WTC11 (cell line): ENCODE data around the gene MOB3C. TPM values are rescaled to one million over a fixed set of nuclear protein-coding genes. Genes with fewer than 3 reads are reported as not detected.

Experiments used
- ATAC-seq: fragments of 200-7000 bp; cut with Tn5 transposase; 2 replicates; pipeline ENCODE4 v1.10.0; 2021; ENCODE audit warnings: mild to moderate bottlenecking, moderate library complexity
- CTCF ChIA-PET: fragments of 300-600 bp; sonication (Branson Sonifier 250); formaldehyde crosslinking; loops from one replicate; lab custom pipeline; 2021; ENCODE audit warnings: antibody characterized with exemption; lab: Charles Lee
- POLR2A ChIA-PET: fragments of 350-600 bp; sonication (Branson Sonifier 250); formaldehyde crosslinking; loops from one replicate; lab custom pipeline; 2021; ENCODE audit warnings: antibody characterized with exemption; lab: Charles Lee
- DNase-seq: peaks from one replicate; pipeline ENCODE4 v3.0.0; 2021; ENCODE audit warnings: low spot score
- H3K27ac Mint-ChIP-seq: 2 replicates; pipeline ENCODE4 v1.8.0; 2021; ENCODE audit warnings: mixed read lengths
- H3K27me3 Mint-ChIP-seq: 2 replicates; pipeline ENCODE4 v1.8.0; 2021; ENCODE audit warnings: low read depth, mild to moderate bottlenecking, moderate library complexity, mixed read lengths
- H3K36me3 Mint-ChIP-seq: 2 replicates; pipeline ENCODE4 v1.8.0; 2021; ENCODE audit warnings: mixed read lengths
- H3K4me1 Mint-ChIP-seq: 2 replicates; pipeline ENCODE4 v1.8.0; 2022; ENCODE audit warnings: mixed read lengths
- H3K4me3 Mint-ChIP-seq: 2 replicates; pipeline ENCODE4 v1.8.0; 2021; ENCODE audit warnings: mild to moderate bottlenecking, moderate library complexity, mixed read lengths
- H3K9me3 Mint-ChIP-seq: 2 replicates; pipeline ENCODE4 v1.8.0; 2021; ENCODE audit warnings: mixed read lengths
- CBFB ChIP-seq: sonication (generic); formaldehyde crosslinking; IDR thresholded peaks from 2 replicates; pipeline ENCODE4 v1.8.1; 2022; ENCODE audit warnings: mild to moderate bottlenecking, low read depth, missing genetic modification reagents
- CREM ChIP-seq: sonication (generic); formaldehyde crosslinking; IDR thresholded peaks from 2 replicates; pipeline ENCODE4 v1.8.1; 2022; ENCODE audit warnings: mild to moderate bottlenecking, missing genetic modification reagents, moderate library complexity
- ESRRA ChIP-seq: sonication (generic); formaldehyde crosslinking; IDR thresholded peaks from 2 replicates; pipeline ENCODE4 v1.8.1; 2022; ENCODE audit warnings: mild to moderate bottlenecking, missing genetic modification reagents, borderline replicate concordance
- FOXJ3 ChIP-seq: sonication (generic); formaldehyde crosslinking; IDR thresholded peaks from 2 replicates; pipeline ENCODE4 v1.9.0; 2021; ENCODE audit warnings: missing genetic modification reagents, mild to moderate bottlenecking, borderline replicate concordance
- IRF2 ChIP-seq: sonication (generic); formaldehyde crosslinking; IDR thresholded peaks from 2 replicates; pipeline ENCODE4 v1.8.0; 2022; ENCODE audit warnings: low read depth, missing genetic modification reagents, borderline replicate concordance
- MXD4 ChIP-seq: fragments of 250-450 bp; sonication (Bioruptor Pico); IDR thresholded peaks from 2 replicates; pipeline ENCODE4 v1.8.0; 2021; ENCODE audit warnings: mild to moderate bottlenecking, moderate library complexity, borderline replicate concordance
- OVOL2 ChIP-seq: fragments of 250-450 bp; sonication (Bioruptor Pico); IDR thresholded peaks from 2 replicates; pipeline ENCODE4 v1.9.0; 2021; ENCODE audit warnings: mild to moderate bottlenecking, borderline replicate concordance
- PRRX2 ChIP-seq: fragments of 250-450 bp; sonication (Bioruptor Pico); IDR thresholded peaks from 2 replicates; pipeline ENCODE4 v1.8.0; 2021; ENCODE audit warnings: mild to moderate bottlenecking
- TP53 ChIP-seq: sonication (generic); formaldehyde crosslinking; IDR thresholded peaks from 2 replicates; pipeline ENCODE4 v1.8.1; 2023; ENCODE audit warnings: mild to moderate bottlenecking, missing genetic modification reagents
- ZNF138 ChIP-seq: sonication (generic); formaldehyde crosslinking; conservative IDR thresholded peaks from 2 replicates; pipeline ENCODE4 v1.8.1; 2022; ENCODE audit warnings: mild to moderate bottlenecking, moderate library complexity, missing genetic modification reagents
- ZNF263 ChIP-seq: sonication (generic); formaldehyde crosslinking; IDR thresholded peaks from 2 replicates; pipeline ENCODE4 v1.8.1; 2022; ENCODE audit warnings: low read depth, mild to moderate bottlenecking, moderate library complexity, missing genetic modification reagents
- ZNF317 ChIP-seq: sonication (generic); formaldehyde crosslinking; IDR thresholded peaks from 2 replicates; pipeline ENCODE4 v1.8.1; 2023; ENCODE audit warnings: low read depth, mild to moderate bottlenecking, moderate library complexity, missing genetic modification reagents, borderline replicate concordance
- total RNA-seq: library from RNA; stranded (reverse); gene quantifications from 3 replicates; pipeline ENCODE4 v1.2.3, GENCODE V29; 2021
- TF ChIP-seq, protein P1 (sequence below): sonication (generic); formaldehyde crosslinking; IDR thresholded peaks from 2 replicates; pipeline ENCODE4 v1.8.1; 2022; ENCODE audit warnings: low read depth, mild to moderate bottlenecking, moderate library complexity, missing genetic modification reagents, borderline replicate concordance
- TF ChIP-seq, protein P2 (sequence below): fragments of 250-450 bp; sonication (Bioruptor Pico); conservative IDR thresholded peaks from 2 replicates; pipeline ENCODE4 v1.9.0; 2021; ENCODE audit warnings: mild to moderate bottlenecking
- TF ChIP-seq, protein P3 (sequence below): sonication (generic); formaldehyde crosslinking; IDR thresholded peaks from 2 replicates; pipeline ENCODE4 v1.8.1; 2023; ENCODE audit warnings: mild to moderate bottlenecking, missing genetic modification reagents, moderate library complexity
- TF ChIP-seq, protein P4 (sequence below): fragments of 250-450 bp; sonication (Bioruptor Pico); IDR thresholded peaks from 2 replicates; pipeline ENCODE4 v1.9.0; 2021; ENCODE audit warnings: mild to moderate bottlenecking
- TF ChIP-seq, protein P5 (sequence below): sonication (generic); formaldehyde crosslinking; IDR thresholded peaks from 2 replicates; pipeline ENCODE4 v1.8.0; 2022; ENCODE audit warnings: mild to moderate bottlenecking, missing genetic modification reagents
- TF ChIP-seq, protein P6 (sequence below): sonication (generic); formaldehyde crosslinking; IDR thresholded peaks from 2 replicates; pipeline ENCODE4 v1.8.1; 2022; ENCODE audit warnings: low read depth, missing genetic modification reagents, borderline replicate concordance
- TF ChIP-seq, protein P7 (sequence below): fragments of 250-450 bp; sonication (Bioruptor Pico); IDR thresholded peaks from 2 replicates; pipeline ENCODE4 v1.9.0; 2021; ENCODE audit warnings: moderate library complexity, mild to moderate bottlenecking, inconsistent platforms, borderline replicate concordance
- TF ChIP-seq, protein P8 (sequence below): fragments of 250-450 bp; sonication (Bioruptor Pico); IDR thresholded peaks from 2 replicates; pipeline ENCODE4 v2.1.2; 2022; ENCODE audit warnings: mild to moderate bottlenecking, moderate library complexity
- TF ChIP-seq, protein P9 (sequence below): sonication (generic); formaldehyde crosslinking; conservative IDR thresholded peaks from 2 replicates; pipeline ENCODE4 v1.8.1; 2022; ENCODE audit warnings: mild to moderate bottlenecking, missing genetic modification reagents

Gene MOB3C
- total RNA-seq, 1 experiment from 2014 or later, result 3.1 TPM

DNA sequence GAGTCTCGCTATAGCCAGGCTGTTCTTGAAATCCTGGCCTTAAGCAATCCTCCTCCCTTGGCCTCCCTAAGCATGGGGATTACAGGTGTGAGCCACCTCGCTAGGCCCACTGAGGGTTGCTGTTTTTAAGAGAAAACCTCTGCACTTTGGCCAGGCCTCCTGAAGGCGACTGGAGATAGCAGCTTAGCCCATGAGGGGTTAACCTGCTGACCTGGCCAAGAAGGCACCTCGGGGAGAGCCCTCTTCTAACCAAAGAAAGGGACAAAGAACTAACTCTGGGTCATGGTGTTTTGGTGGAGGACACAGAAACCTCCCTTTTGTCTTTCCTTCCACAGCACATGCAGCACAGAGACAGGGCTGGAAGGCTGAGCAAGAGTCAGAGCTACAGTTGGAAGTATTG, 47.5 kb downstream of the MOB3C start:
- peaks cover 11% of the 10 kb centered on the region; the same call in 1 of the 2 replicates for H3K4me1 Mint-ChIP-seq

DNA sequence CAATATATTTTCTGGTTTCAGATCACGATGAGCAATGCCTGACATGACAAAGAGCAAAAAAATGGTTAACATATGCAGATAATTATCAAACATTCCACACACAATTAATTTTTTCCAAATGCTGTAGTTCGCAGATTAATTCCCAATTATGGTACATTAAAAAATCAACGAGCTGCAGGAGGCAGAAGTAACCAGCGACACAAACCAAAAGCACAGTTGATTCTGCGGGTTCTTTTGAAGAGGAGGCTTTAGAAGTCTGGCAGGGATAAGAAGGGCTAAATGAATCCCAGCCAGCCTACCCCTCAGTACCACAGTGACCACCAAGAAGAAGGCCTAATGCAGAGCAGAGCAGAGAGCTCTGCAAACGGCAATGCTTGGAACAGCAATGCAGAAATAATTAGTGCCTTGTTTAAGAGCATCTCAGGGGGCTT, 48.1 kb downstream of the MOB3C start:
- CTCF ChIA-PET, result interaction anchor here (1.3 kb wide), 1 partner anchor 36 kb away, joined by 4 read pairs; the partner anchor contains the start of gene MKNK1
- ATAC-seq (no peak), DNase-seq (no peak)
- Mint-ChIP-seq H3K4me1 (peaks cover 11% of the 10 kb centered on the region; the same call in 1 of the 2 replicates), H3K9me3 (no peaks in the 10 kb centered on the region), H3K36me3 (peaks cover 6% of the 10 kb centered on the region), H3K27ac (no peak overlapping the region), H3K27me3 (no peaks in the 10 kb centered on the region), H3K4me3 (no peak overlapping the region)
- POLR2A ChIA-PET, result interaction anchor here (1.2 kb wide), 1 partner anchor 10 kb away, joined by 3 read pairs; no protein-coding TSS in a partner anchor
- TF ChIP-seq, protein P1, sequence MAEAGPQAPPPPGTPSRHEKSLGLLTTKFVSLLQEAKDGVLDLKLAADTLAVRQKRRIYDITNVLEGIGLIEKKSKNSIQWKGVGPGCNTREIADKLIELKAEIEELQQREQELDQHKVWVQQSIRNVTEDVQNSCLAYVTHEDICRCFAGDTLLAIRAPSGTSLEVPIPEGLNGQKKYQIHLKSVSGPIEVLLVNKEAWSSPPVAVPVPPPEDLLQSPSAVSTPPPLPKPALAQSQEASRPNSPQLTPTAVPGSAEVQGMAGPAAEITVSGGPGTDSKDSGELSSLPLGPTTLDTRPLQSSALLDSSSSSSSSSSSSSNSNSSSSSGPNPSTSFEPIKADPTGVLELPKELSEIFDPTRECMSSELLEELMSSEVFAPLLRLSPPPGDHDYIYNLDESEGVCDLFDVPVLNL, result no peak
- TF ChIP-seq ESRRA (CRISPR knock-in tag) (no peak), TP53 (CRISPR knock-in tag) (no peak), ZNF263 (CRISPR knock-in tag) (no peak), CBFB (CRISPR knock-in tag) (no peak), ZNF317 (CRISPR knock-in tag) (no peak)
- TF ChIP-seq, protein P2, sequence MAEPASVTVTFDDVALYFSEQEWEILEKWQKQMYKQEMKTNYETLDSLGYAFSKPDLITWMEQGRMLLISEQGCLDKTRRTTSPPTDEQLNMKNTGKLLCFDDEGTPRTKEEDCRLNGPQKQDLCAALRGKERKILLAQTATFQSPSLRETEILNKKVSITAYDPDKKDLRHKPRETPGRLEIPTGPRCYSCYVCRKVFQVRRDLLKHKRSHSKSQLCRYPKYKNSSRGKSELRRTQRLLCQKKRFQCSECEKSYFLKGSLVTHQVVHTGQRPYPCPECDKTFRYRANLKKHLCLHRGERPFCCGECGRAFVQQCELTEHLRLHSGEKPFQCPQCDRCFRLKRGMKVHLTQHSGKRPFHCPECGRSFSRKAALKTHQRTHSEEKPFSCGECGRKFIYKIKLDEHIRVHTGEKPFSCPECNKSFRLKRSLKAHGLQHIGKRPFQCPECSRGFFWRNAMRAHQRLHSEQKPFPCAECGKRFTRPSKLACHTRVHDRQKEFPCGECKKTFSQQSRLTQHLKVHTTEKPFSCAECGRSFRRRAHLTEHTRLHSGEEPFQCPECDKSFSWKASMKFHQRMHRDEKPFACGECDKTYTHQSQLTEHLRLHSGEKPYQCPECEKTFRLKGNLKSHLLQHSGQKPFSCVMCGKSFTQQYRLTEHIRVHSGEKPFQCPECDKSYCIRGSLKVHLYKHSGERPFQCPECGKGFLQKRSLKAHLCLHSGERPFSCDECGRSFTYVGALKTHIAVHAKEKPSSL (CRISPR knock-in tag), result no peak
- TF ChIP-seq, all 79 proteins: peak for 0

More for the DNA sequence above, 47.5 kb downstream of the MOB3C start:
- no peak for ATAC-seq
- H3K9me3 Mint-ChIP-seq, result no peaks in the 10 kb centered on the region
- DNase-seq, result no peak
- TF ChIP-seq IRF2, result no peak
- TF ChIP-seq, protein P3, sequence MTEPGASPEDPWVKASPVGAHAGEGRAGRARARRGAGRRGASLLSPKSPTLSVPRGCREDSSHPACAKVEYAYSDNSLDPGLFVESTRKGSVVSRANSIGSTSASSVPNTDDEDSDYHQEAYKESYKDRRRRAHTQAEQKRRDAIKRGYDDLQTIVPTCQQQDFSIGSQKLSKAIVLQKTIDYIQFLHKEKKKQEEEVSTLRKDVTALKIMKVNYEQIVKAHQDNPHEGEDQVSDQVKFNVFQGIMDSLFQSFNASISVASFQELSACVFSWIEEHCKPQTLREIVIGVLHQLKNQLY (CRISPR knock-in tag), result no peak
- TF ChIP-seq, protein P4, sequence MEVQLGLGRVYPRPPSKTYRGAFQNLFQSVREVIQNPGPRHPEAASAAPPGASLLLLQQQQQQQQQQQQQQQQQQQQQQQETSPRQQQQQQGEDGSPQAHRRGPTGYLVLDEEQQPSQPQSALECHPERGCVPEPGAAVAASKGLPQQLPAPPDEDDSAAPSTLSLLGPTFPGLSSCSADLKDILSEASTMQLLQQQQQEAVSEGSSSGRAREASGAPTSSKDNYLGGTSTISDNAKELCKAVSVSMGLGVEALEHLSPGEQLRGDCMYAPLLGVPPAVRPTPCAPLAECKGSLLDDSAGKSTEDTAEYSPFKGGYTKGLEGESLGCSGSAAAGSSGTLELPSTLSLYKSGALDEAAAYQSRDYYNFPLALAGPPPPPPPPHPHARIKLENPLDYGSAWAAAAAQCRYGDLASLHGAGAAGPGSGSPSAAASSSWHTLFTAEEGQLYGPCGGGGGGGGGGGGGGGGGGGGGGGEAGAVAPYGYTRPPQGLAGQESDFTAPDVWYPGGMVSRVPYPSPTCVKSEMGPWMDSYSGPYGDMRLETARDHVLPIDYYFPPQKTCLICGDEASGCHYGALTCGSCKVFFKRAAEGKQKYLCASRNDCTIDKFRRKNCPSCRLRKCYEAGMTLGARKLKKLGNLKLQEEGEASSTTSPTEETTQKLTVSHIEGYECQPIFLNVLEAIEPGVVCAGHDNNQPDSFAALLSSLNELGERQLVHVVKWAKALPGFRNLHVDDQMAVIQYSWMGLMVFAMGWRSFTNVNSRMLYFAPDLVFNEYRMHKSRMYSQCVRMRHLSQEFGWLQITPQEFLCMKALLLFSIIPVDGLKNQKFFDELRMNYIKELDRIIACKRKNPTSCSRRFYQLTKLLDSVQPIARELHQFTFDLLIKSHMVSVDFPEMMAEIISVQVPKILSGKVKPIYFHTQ (CRISPR knock-in tag), result no peak
- no peak for TF ChIP-seq ZNF317 (CRISPR knock-in tag)
- TF ChIP-seq, protein P5, sequence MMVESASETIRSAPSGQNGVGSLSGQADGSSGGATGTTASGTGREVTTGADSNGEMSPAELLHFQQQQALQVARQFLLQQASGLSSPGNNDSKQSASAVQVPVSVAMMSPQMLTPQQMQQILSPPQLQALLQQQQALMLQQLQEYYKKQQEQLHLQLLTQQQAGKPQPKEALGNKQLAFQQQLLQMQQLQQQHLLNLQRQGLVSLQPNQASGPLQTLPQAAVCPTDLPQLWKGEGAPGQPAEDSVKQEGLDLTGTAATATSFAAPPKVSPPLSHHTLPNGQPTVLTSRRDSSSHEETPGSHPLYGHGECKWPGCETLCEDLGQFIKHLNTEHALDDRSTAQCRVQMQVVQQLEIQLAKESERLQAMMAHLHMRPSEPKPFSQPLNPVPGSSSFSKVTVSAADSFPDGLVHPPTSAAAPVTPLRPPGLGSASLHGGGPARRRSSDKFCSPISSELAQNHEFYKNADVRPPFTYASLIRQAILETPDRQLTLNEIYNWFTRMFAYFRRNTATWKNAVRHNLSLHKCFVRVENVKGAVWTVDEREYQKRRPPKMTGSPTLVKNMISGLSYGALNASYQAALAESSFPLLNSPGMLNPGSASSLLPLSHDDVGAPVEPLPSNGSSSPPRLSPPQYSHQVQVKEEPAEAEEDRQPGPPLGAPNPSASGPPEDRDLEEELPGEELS (CRISPR knock-in tag), result no peak
- no peak for TF ChIP-seq FOXJ3 (CRISPR knock-in tag)
- TF ChIP-seq CREM, result no peak
- TF ChIP-seq, protein P6, sequence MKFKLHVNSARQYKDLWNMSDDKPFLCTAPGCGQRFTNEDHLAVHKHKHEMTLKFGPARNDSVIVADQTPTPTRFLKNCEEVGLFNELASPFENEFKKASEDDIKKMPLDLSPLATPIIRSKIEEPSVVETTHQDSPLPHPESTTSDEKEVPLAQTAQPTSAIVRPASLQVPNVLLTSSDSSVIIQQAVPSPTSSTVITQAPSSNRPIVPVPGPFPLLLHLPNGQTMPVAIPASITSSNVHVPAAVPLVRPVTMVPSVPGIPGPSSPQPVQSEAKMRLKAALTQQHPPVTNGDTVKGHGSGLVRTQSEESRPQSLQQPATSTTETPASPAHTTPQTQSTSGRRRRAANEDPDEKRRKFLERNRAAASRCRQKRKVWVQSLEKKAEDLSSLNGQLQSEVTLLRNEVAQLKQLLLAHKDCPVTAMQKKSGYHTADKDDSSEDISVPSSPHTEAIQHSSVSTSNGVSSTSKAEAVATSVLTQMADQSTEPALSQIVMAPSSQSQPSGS, result no peak
- TF ChIP-seq, protein P7, sequence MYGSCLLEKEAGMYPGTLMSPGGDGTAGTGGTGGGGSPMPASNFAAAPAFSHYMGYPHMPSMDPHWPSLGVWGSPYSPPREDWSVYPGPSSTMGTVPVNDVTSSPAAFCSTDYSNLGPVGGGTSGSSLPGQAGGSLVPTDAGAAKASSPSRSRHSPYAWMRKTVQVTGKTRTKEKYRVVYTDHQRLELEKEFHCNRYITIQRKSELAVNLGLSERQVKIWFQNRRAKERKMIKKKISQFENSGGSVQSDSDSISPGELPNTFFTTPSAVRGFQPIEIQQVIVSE (CRISPR knock-in tag), result no peak
- no peak for TF ChIP-seq MXD4 (CRISPR knock-in tag)
- TF ChIP-seq, protein P8, sequence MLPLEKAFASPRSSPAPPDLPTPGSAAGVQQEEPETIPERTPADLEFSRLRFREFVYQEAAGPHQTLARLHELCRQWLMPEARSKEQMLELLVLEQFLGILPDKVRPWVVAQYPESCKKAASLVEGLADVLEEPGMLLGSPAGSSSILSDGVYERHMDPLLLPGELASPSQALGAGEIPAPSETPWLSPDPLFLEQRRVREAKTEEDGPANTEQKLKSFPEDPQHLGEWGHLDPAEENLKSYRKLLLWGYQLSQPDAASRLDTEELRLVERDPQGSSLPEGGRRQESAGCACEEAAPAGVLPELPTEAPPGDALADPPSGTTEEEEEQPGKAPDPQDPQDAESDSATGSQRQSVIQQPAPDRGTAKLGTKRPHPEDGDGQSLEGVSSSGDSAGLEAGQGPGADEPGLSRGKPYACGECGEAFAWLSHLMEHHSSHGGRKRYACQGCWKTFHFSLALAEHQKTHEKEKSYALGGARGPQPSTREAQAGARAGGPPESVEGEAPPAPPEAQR (CRISPR knock-in tag), result no peak
- TF ChIP-seq ZNF138 (CRISPR knock-in tag), result no peak
- TF ChIP-seq OVOL2, result no peak
- TF ChIP-seq, protein P9, sequence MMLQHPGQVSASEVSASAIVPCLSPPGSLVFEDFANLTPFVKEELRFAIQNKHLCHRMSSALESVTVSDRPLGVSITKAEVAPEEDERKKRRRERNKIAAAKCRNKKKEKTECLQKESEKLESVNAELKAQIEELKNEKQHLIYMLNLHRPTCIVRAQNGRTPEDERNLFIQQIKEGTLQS (CRISPR knock-in tag), result no peak
- TF ChIP-seq PRRX2 (CRISPR knock-in tag), result no peak
- H3K27me3 Mint-ChIP-seq, result no peaks in the 10 kb centered on the region
- H3K27ac Mint-ChIP-seq, result no peak overlapping the region; the same call in 1 of the 2 replicates
- H3K4me3 Mint-ChIP-seq, result no peak overlapping the region
- ChIA-PET CTCF (interaction anchor here (1.2 to 2.0 kb wide), 6 partner anchors 19 to 122 kb away, joined by 3 to 8 read pairs (median 4); partner anchors contain the start of gene MKNK1), POLR2A (interaction anchor here (1.2 kb wide), 1 partner anchor 10 kb away, joined by 3 read pairs; no protein-coding TSS in a partner anchor)
- H3K36me3 Mint-ChIP-seq, result peaks cover 6% of the 10 kb centered on the region
